ENCODE results near the gene TSPEAR. TPM values are rescaled to one million over a fixed set of nuclear protein-coding genes. Genes with fewer than 3 reads are reported as not detected.

Gene TSPEAR
- total and polyA plus RNA-seq, 2 donors (not counting 1 experiment from before 2014, with no cell fraction given): not detected

DNA sequence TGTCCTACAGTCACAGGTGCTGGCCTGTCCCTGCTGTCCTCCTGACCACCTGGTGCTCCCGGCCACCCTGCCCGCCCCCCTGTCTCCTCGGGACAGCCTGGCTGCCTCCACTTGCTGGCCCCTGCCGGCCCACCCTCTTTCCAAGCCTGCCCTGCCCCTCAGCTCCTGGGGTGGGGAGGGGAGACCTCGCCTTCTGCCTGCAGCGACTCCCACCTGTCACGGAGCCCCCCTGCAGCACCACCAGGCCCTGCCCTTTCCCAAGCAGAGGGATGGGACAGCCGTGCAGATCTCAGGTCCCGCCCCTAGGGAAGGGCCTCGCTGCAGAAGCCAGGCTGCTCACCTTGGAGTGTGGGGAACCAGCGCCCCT, 248.6 kb downstream of the TSPEAR start:
- H2AFZ ChIP-seq (ENCODE audit: low read length): no peak overlapping the region
- H3K27ac ChIP-seq (ENCODE audit: insufficient read depth, low read length): no peak overlapping the region
- H3K4me3 ChIP-seq (replicated peaks in 1 of 4; ENCODE audit: control extremely low read depth in 1 of 4, insufficient read depth in 1 of 4, low read depth in 3 of 4, low read length in 4 of 4): no peak overlapping the region
- H3K9ac ChIP-seq (ENCODE audit: insufficient read depth, low read length): no peak overlapping the region
- no peaks in the 10 kb centered on the region for H4K20me1 ChIP-seq (ENCODE audit: control insufficient read depth, extremely low read depth, insufficient read depth, low read length)
- H3K27me3 ChIP-seq (ENCODE audit: control insufficient read depth, insufficient read depth, low read length): no peaks in the 10 kb centered on the region
- H3K4me2 ChIP-seq (ENCODE audit: extremely low read depth, insufficient read depth, low read length): no peak overlapping the region
- no peaks in the 10 kb centered on the region for H3K36me3 ChIP-seq (ENCODE audit: control insufficient read depth, insufficient read depth, low read length)
- TF ChIP-seq EZH2 (IDR thresholded peaks at IDR 0.05; ENCODE audit: low read length, missing control alignments): no peak
- TF ChIP-seq, protein P1, sequence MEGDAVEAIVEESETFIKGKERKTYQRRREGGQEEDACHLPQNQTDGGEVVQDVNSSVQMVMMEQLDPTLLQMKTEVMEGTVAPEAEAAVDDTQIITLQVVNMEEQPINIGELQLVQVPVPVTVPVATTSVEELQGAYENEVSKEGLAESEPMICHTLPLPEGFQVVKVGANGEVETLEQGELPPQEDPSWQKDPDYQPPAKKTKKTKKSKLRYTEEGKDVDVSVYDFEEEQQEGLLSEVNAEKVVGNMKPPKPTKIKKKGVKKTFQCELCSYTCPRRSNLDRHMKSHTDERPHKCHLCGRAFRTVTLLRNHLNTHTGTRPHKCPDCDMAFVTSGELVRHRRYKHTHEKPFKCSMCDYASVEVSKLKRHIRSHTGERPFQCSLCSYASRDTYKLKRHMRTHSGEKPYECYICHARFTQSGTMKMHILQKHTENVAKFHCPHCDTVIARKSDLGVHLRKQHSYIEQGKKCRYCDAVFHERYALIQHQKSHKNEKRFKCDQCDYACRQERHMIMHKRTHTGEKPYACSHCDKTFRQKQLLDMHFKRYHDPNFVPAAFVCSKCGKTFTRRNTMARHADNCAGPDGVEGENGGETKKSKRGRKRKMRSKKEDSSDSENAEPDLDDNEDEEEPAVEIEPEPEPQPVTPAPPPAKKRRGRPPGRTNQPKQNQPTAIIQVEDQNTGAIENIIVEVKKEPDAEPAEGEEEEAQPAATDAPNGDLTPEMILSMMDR (conservative IDR thresholded peaks at IDR 0.05 in 1 of 2, IDR thresholded peaks at IDR 0.05 in 1 of 2; ENCODE audit: low read depth in 1 of 2, low read length in 2 of 2): no peak
- H3K79me2 ChIP-seq (ENCODE audit: control insufficient read depth, insufficient read depth, low read length): no peaks in the 10 kb centered on the region
- H3K4me1 ChIP-seq (ENCODE audit: control insufficient read depth, extremely low read depth, insufficient read depth, low read length): no peaks in the 10 kb centered on the region
- H3K9me3 ChIP-seq (ENCODE audit: control insufficient read depth, insufficient read depth, low read depth, low read length): no peaks in the 10 kb centered on the region
- DNase-seq (ENCODE audit: low read depth in 2 of 2): no peak

DNA sequence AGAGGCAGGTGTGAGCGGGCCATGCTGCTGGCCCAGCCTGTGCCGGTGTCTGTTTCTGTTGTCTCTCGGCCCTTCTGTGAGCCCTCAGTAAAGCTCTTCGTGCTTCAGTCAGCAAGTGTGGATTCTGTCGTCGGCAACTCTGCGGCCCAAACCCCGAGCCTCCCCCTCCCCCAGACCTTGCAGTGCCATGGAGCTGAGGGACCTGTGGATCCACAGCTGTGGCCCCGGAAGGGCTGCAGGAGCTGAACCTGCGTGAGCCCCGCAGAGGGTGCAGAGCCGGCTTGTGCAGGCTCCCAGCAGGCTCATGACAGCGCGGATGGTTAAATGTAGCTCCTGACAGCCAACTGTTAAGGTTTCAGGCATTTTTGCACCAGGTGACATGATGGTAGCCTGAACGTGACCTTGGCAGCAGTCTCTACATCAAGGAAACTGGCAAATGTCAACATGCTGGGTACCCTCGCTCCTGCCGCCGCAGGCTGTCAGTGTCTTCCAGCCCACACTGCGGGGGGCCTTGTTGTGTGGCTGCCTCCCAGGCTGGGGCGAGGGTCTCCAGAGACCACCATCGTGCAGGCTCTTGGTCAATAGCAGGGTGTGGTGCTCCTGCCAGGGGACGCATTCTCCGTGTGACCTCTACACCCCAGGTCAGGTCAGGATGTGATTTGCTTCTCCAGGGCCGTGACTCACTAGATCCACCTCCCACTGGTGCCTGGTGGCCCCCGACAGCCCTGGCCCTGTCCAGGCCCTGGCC, 249.1 kb downstream of the TSPEAR start:
- Histone ChIP-seq H3K4me2 (ENCODE audit: extremely low read depth, insufficient read depth, low read length) (no peak overlapping the region), H3K4me1 (ENCODE audit: control insufficient read depth, extremely low read depth, insufficient read depth, low read length) (no peaks in the 10 kb centered on the region), H3K27ac (ENCODE audit: insufficient read depth, low read length) (no peak overlapping the region), H3K9me3 (ENCODE audit: control insufficient read depth, insufficient read depth, low read depth, low read length) (no peaks in the 10 kb centered on the region), H3K36me3 (ENCODE audit: control insufficient read depth, insufficient read depth, low read length) (no peaks in the 10 kb centered on the region), H2AFZ (ENCODE audit: low read length) (no peak overlapping the region), H3K79me2 (ENCODE audit: control insufficient read depth, insufficient read depth, low read length) (no peaks in the 10 kb centered on the region), H3K9ac (ENCODE audit: insufficient read depth, low read length) (no peak overlapping the region), H3K27me3 (ENCODE audit: control insufficient read depth, insufficient read depth, low read length) (no peaks in the 10 kb centered on the region), H3K4me3 (replicated peaks in 1 of 4; ENCODE audit: control extremely low read depth in 1 of 4, insufficient read depth in 1 of 4, low read depth in 3 of 4, low read length in 4 of 4) (no peak overlapping the region), H4K20me1 (ENCODE audit: control insufficient read depth, extremely low read depth, insufficient read depth, low read length) (no peaks in the 10 kb centered on the region)
- no peak for DNase-seq (ENCODE audit: low read depth in 2 of 2)
- no peak for TF ChIP-seq EZH2 (IDR thresholded peaks at IDR 0.05; ENCODE audit: low read length, missing control alignments)
- TF ChIP-seq, protein P1 (conservative IDR thresholded peaks at IDR 0.05 in 1 of 2, IDR thresholded peaks at IDR 0.05 in 1 of 2; ENCODE audit: low read depth in 1 of 2, low read length in 2 of 2): no peak

GRCh38 chr21:44461464-44462001, 249.8 kb downstream of the TSPEAR start:
- Histone ChIP-seq H3K36me3 (ENCODE audit: control insufficient read depth, insufficient read depth, low read length) (no peaks in the 10 kb centered on the region), H3K4me2 (ENCODE audit: extremely low read depth, insufficient read depth, low read length) (no peak overlapping the region), H2AFZ (ENCODE audit: low read length) (no peak overlapping the region), H3K4me1 (ENCODE audit: control insufficient read depth, extremely low read depth, insufficient read depth, low read length) (no peaks in the 10 kb centered on the region), H3K9me3 (ENCODE audit: control insufficient read depth, insufficient read depth, low read depth, low read length) (no peaks in the 10 kb centered on the region), H3K9ac (ENCODE audit: insufficient read depth, low read length) (no peak overlapping the region), H3K4me3 (replicated peaks in 1 of 4; ENCODE audit: control extremely low read depth in 1 of 4, insufficient read depth in 1 of 4, low read depth in 3 of 4, low read length in 4 of 4) (no peak overlapping the region), H3K27me3 (ENCODE audit: control insufficient read depth, insufficient read depth, low read length) (no peaks in the 10 kb centered on the region), H3K79me2 (ENCODE audit: control insufficient read depth, insufficient read depth, low read length) (no peaks in the 10 kb centered on the region), H3K27ac (ENCODE audit: insufficient read depth, low read length) (no peak overlapping the region), H4K20me1 (ENCODE audit: control insufficient read depth, extremely low read depth, insufficient read depth, low read length) (no peaks in the 10 kb centered on the region)
- no peak for DNase-seq (ENCODE audit: low read depth in 2 of 2)
- TF ChIP-seq EZH2 (IDR thresholded peaks at IDR 0.05; ENCODE audit: low read length, missing control alignments): no peak
- TF ChIP-seq, protein P1 (conservative IDR thresholded peaks at IDR 0.05 in 1 of 2, IDR thresholded peaks at IDR 0.05 in 1 of 2; ENCODE audit: low read depth in 1 of 2, low read length in 2 of 2): no peak

Data from fibroblast of lung (primary cell).